Keratinocyte (primary cell): ENCODE results near the gene NLGN4Y.

Experiments used
- EZH2 ChIP-seq: IDR thresholded peaks from one replicate; pipeline ENCODE4 v1.6.1; 2012; ENCODE audit warnings: inconsistent platforms, mild to moderate bottlenecking, low read length, moderate library complexity
- TF ChIP-seq, protein P1 (sequence below), 3 experiments: IDR thresholded peaks in 1 of 3; conservative IDR thresholded peaks in 1 of 3; optimal IDR thresholded peaks in 1 of 3; 2 replicates in 2 of 3; 3 replicates in 1 of 3; pipeline versions ENCODE3 to v1.5.1; 2011; ENCODE audit warnings: low read length in 3 of 3, mild to moderate bottlenecking in 3 of 3, moderate library complexity in 2 of 3, control low read depth in 1 of 3, inconsistent platforms in 1 of 3; ENCODE audit not compliant: insufficient read depth in 2 of 3; ENCODE audit errors: extremely low read depth in 1 of 3

GRCh38 chrY:14633718-14634117, 109.4 kb downstream of the NLGN4Y start:
- no peak for TF ChIP-seq EZH2
- TF ChIP-seq, protein P1, sequence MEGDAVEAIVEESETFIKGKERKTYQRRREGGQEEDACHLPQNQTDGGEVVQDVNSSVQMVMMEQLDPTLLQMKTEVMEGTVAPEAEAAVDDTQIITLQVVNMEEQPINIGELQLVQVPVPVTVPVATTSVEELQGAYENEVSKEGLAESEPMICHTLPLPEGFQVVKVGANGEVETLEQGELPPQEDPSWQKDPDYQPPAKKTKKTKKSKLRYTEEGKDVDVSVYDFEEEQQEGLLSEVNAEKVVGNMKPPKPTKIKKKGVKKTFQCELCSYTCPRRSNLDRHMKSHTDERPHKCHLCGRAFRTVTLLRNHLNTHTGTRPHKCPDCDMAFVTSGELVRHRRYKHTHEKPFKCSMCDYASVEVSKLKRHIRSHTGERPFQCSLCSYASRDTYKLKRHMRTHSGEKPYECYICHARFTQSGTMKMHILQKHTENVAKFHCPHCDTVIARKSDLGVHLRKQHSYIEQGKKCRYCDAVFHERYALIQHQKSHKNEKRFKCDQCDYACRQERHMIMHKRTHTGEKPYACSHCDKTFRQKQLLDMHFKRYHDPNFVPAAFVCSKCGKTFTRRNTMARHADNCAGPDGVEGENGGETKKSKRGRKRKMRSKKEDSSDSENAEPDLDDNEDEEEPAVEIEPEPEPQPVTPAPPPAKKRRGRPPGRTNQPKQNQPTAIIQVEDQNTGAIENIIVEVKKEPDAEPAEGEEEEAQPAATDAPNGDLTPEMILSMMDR (optimal IDR thresholded peaks at IDR 0.05 in 1 of 3, IDR thresholded peaks at IDR 0.05 in 1 of 3, conservative IDR thresholded peaks at IDR 0.05 in 1 of 3; ENCODE audit: extremely low read depth in 1 of 3, insufficient read depth in 2 of 3, low read length in 3 of 3): no peak
